Pancreas (tissue), 10 donors: Measurements from ENCODE around the gene CDC42BPB. TPM values are rescaled to one million over a fixed set of nuclear protein-coding genes. Genes with fewer than 3 reads are reported as not detected.

ENCODE experiments used
- ATAC-seq, 4 donors: fragments of 200-7000 bp; cut with Tn5 transposase; one replicate each; pipeline versions ENCODE4 v1.8.0 to v1.9.1; 2020; ENCODE audit warnings: mild to moderate bottlenecking in 4 of 4, moderate library complexity in 4 of 4
- DNase-seq, 6 donors: peaks; one replicate each; pipeline ENCODE4 v3.0.0-alpha.2; 2020
- FAIRE-seq: peaks from 2 replicates; lab custom pipeline; 2012; peaks lifted over from hg19 to GRCh38; lab: Jason Lieb, UNC
- H3K27ac ChIP-seq, 4 donors: fragments of 200-600 bp; sonication (generic); 1 replicate in 3 of 4; 2 replicates in 1 of 4; pipeline versions ENCODE4 v1.5.0 to v1.8.0; 2020
- H3K27me3 ChIP-seq, 4 donors: fragments of 200-600 bp; one replicate each; pipeline ENCODE4 v1.8.0; 2021
- H3K36me3 ChIP-seq, 3 donors: fragments of 200-600 bp; sonication (generic) in 1 of 3; one replicate each; pipeline versions ENCODE4 v1.5.0 to v1.8.0; 2020 to 2021
- H3K4me1 ChIP-seq, 3 donors: fragments of 200-600 bp; one replicate each; pipeline ENCODE4 v1.8.0; 2021
- H3K4me3 ChIP-seq, 4 donors: fragments of 200-600 bp; sonication (generic) in 2 of 4; one replicate each; pipeline versions ENCODE4 v1.5.0 to v1.8.0; 2020 to 2021
- H3K9me3 ChIP-seq, 4 donors: fragments of 200-600 bp; one replicate each; pipeline ENCODE4 v1.8.0; 2021
- WGBS, 2 donors: extraction: QIAGEN DNeasy Blood & Tissue Kit; methylation state at CpG; one replicate each; pipeline ENCODE4 v1.1.7; 2013; 5-methylcytosine and 5-hydroxymethylcytosine counted together
- intact Hi-C, 3 donors: fragments of 100-400 bp; cut with DNase I; formaldehyde crosslinking; loops; one replicate each; pipeline versions ENCODE4 v1.11.1 to v1.14.2; 2022
- polyA plus RNA-seq, 2 donors: library from polyadenylated mRNA; stranded (reverse); fragments of 200-250 nt; gene quantifications; one replicate each; pipeline ENCODE4 v1.2.3, GENCODE V29; 2013
- total RNA-seq, 6 donors: library from RNA; stranded (reverse); fragmentation: NEBNext Ultra II Directional in 4 of 6; extraction: Animal tissue kit (Norgen Biotek cat#: 25700) in 4 of 6; gene quantifications; one replicate each; pipeline versions ENCODE4 v1.2.1 to v1.2.4, GENCODE V29; 2021 to 2023
- TF ChIP-seq, protein P1 (sequence below), 4 donors: fragments of 200-600 bp; sonication (generic) in 3 of 4; IDR thresholded peaks; one replicate each; pipeline versions ENCODE4 v1.5.0 to v1.8.0; 2021; ENCODE audit warnings: antibody characterized with exemption in 4 of 4
- donor health status: healthy with polysubstance abuse.
- donor health status: DM: no; HTN: no; CAD: no; lungs with moderate emphysema.
- donor health status: DM: no; HTN: no; CAD: no.
- donor health status: control.
- donor health status: control.
- donor health status: Bipolar disorder and iron deficiency.
- donor health status: DM: yes; HTN: yes; CAD: no.
- donor health status: DM: no; HTN: no; CAD: no.
- donor health status: DM: no; HTN: no; CAD: no.
- donor health status: DM: yes; HTN: yes; CAD: no.

The CDC42BPB gene
- total and polyA plus RNA-seq, 8 donors = 27.2 to 45.5 (median 32.7) TPM

DNA sequence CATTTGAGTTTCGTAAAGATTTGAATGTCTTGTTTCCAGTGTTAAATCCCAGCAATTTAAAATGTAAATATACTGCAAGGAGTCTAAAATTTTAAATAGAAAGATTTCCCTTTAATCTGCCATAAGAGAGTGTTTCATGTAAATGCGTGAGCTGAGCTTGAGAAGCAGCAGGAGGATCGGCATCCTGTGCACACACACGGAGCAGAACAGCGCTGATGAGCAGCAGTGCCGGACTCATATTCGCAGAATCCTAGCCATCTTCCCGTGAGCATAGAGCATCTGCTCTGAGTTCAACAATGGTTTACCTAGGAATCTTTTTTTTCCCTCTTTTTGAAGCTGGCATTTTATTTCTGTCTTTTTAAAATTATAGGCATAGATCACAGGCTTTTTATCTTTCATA is 164.7 kb downstream of the CDC42BPB start:
- DNase-seq (no peak), ATAC-seq (no peak), FAIRE-seq (no peak)
- no peaks in the 10 kb centered on the region for H3K27me3 ChIP-seq
- intact Hi-C loops = no loop called here
- no peaks in the 10 kb centered on the region for H3K9me3 ChIP-seq
- TF ChIP-seq, protein P1, sequence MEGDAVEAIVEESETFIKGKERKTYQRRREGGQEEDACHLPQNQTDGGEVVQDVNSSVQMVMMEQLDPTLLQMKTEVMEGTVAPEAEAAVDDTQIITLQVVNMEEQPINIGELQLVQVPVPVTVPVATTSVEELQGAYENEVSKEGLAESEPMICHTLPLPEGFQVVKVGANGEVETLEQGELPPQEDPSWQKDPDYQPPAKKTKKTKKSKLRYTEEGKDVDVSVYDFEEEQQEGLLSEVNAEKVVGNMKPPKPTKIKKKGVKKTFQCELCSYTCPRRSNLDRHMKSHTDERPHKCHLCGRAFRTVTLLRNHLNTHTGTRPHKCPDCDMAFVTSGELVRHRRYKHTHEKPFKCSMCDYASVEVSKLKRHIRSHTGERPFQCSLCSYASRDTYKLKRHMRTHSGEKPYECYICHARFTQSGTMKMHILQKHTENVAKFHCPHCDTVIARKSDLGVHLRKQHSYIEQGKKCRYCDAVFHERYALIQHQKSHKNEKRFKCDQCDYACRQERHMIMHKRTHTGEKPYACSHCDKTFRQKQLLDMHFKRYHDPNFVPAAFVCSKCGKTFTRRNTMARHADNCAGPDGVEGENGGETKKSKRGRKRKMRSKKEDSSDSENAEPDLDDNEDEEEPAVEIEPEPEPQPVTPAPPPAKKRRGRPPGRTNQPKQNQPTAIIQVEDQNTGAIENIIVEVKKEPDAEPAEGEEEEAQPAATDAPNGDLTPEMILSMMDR (IDR thresholded peaks at IDR 0.05) = no peak
- no peak overlapping the region for H3K27ac ChIP-seq
- 96 to 99% methylated on average over 8 of the region's 8 CpGs for WGBS, 2 donors
- no peaks in the 10 kb centered on the region for H3K4me1 ChIP-seq
- no peak overlapping the region for H3K4me3 ChIP-seq
- no peaks in the 10 kb centered on the region for H3K36me3 ChIP-seq

DNA sequence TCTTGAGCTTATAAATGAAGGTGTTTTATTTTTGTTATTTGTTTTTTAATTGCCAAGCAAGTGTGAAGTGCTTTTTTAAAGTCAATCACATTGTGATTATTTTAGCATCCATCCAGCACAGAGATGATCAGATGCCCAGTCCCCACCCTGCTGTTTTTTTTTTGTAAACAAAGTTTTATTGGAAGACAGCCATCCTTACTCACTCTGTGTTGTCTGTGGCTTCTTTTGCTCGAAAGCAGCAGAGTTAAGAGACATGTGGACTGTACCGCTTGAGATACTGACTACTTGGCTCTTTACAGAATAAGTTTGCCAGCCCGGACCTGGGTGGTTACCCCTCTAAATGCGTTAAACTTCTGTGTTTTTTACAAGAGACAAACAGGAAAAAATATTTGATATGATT is 165.8 kb downstream of the CDC42BPB start:
- ATAC-seq = no peak
- Histone ChIP-seq H3K36me3 (no peaks in the 10 kb centered on the region), H3K9me3 (no peaks in the 10 kb centered on the region), H3K4me1 (no peaks in the 10 kb centered on the region), H3K4me3 (no peak overlapping the region), H3K27me3 (no peaks in the 10 kb centered on the region), H3K27ac (no peak overlapping the region)
- DNase-seq = no peak
- TF ChIP-seq, protein P1 (IDR thresholded peaks at IDR 0.05) = no peak
- intact Hi-C loops = no loop called here
- no peak for FAIRE-seq
- WGBS, 2 donors = 84 to 89% methylated on average over 4 of the region's 4 CpGs

DNA sequence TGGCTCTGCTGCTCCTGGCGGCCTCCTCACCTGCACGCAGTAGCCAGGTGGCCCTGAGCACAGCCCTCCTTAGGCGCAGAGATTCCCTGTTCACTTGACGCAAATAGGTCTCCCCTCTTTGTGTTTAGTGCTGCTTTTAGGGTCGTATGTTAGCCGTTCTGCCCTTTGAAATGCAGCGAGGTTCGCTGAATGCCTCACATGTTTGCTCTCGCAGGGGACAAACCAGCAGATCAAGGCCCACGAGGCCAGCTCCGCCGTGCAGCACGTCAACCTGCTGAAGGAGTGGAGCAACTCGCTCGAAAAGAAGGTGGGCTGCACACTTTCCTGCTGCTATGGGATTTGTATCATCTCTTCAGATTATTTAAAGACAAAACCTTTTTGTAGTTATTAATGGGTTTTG is 166.2 kb downstream of the CDC42BPB start:
- TF ChIP-seq, protein P1 (IDR thresholded peaks at IDR 0.05) = no peak
- intact Hi-C loops = no loop called here
- 88 to 89% methylated on average over 15 of the region's 15 CpGs for WGBS, 2 donors

DNA sequence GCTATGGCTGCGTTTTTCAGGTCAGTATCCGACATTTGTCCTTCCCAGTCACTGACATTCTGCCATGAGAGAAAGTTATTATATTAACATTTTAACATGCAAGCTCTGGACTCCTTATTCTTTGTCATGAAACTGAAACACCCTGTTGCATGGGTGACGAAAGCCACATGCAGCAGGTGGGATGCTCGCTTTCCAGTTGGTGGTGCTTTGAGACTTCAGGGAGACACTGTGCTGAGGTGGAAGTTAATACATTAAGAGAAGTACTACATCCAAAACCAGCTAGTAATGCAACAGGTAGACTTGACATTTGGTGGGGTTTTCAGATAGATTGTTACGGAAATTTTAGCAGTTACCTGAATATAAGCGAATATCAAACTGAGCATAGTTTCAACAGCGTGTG is 167.7 kb downstream of the CDC42BPB start:
- 96 to 99% methylated on average over 7 of the region's 7 CpGs for WGBS, 2 donors
- FAIRE-seq = no peak

More for the DNA sequence above, 166.2 kb downstream of the CDC42BPB start:
- ATAC-seq (no peak), FAIRE-seq (no peak), DNase-seq (no peak)
- Histone ChIP-seq H3K4me1 (no peaks in the 10 kb centered on the region), H3K9me3 (no peaks in the 10 kb centered on the region), H3K27me3 (no peaks in the 10 kb centered on the region), H3K4me3 (no peak overlapping the region), H3K27ac (no peak overlapping the region), H3K36me3 (no peaks in the 10 kb centered on the region)

DNA sequence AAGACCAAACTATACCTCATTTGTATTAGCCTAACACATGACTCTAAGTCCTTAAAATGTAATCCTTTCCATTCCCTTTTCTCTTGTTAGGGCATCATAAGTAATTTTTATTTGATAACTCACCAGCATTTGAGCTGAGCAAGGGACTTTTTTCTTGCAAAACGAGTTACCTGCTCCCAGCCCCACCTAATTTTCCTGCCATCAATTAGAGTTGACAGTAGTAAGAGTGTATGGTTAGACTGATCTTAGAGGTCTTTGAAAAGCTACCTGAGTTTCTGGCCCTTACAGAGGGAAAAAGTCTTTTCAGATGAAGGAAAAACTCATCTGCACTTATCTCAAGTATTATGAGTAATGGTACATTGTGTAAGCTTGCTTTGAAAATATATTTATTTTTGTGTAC is 168.6 kb downstream of the CDC42BPB start:
- intact Hi-C loops = no loop called here
- no peaks in the 10 kb centered on the region for H3K36me3 ChIP-seq
- H3K27ac ChIP-seq = no peak overlapping the region
- DNase-seq (no peak), ATAC-seq (no peak), FAIRE-seq (no peak)
- H3K4me3 ChIP-seq = no peak overlapping the region
- TF ChIP-seq, protein P1 (IDR thresholded peaks at IDR 0.05) = no peak
- no peaks in the 10 kb centered on the region for H3K27me3 ChIP-seq
- no peaks in the 10 kb centered on the region for H3K4me1 ChIP-seq
- no peaks in the 10 kb centered on the region for H3K9me3 ChIP-seq
- 38 to 47% methylated on average over 1 of the region's 1 CpG for WGBS, 2 donors

More for the DNA sequence above, 167.7 kb downstream of the CDC42BPB start:
- Histone ChIP-seq H3K27me3 (no peaks in the 10 kb centered on the region), H3K36me3 (no peaks in the 10 kb centered on the region), H3K4me3 (no peak overlapping the region), H3K4me1 (no peaks in the 10 kb centered on the region), H3K27ac (no peak overlapping the region), H3K9me3 (no peaks in the 10 kb centered on the region)
- intact Hi-C loops = no loop called here
- TF ChIP-seq, protein P1 (IDR thresholded peaks at IDR 0.05) = no peak
- DNase-seq (no peak), ATAC-seq (no peak)
